ENCODE results near the gene KRT14.
"Not testable (repeated sequence)": the region's sequence is repeated elsewhere in the genome, so short reads cannot be mapped to it uniquely, and the experiment has no call there.

KRT14 gene

DNA sequence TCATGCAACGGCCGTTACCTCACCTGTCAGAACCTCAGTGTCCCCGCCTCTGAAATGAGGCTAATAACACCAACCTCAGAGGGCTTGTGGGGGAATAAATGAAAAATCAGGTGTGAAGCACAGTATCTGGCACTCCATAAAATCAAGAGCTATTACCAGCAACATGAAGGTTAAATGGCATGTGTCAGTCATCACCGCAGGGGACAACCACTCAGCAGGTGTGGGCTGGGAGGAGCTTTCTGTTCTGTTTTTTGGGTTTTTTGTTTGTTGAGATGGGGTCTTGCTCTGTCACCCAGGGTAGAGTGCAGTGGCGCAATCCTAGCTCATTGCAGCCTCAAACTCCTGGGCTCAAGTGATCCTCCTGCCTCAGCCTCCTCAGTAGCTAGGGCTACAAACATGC is 41.8 kb downstream of the KRT14 start:
- FAIRE-seq: no peak

DNA sequence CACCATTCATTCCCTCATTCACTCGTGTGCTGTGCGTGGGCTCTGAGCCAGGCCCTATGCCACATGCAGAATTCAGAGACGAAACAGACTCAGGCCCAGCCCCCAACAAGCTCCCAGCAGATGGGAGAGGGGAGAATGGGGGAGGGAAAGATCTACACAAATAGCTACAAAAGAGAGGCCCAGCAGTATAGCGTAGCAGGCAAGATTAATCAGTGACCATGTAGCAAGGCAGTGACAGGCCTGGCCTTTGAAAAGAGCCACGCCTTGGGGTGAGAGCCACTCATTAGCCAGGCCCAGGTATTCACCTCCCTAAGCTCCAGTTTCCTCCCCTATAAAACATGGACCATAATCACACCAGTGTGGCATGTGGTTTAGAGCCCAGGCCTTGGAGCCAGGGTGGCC is 42.2 kb downstream of the KRT14 start:
- FAIRE-seq: no peak

DNA sequence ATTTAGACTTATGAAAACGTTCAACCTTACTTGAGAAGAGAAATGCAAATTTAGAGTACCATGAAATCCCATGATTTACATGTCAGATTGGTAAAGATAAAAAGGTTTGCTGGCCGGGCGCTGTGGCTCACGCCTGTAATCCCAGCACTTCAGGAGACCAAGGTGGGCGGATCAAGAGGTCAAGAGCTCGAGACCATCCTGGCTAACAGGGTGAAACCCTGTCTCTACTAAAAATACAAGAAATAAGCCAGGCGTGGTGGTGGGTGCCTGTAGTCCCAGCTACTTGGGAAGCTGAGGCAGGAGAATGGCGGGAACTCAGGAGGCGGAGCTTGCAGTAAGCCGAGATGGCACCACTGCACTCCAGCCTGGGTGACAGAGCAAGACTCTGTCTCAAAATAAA is 43.9 kb downstream of the KRT14 start:
- not testable (repeated sequence) for FAIRE-seq

DNA sequence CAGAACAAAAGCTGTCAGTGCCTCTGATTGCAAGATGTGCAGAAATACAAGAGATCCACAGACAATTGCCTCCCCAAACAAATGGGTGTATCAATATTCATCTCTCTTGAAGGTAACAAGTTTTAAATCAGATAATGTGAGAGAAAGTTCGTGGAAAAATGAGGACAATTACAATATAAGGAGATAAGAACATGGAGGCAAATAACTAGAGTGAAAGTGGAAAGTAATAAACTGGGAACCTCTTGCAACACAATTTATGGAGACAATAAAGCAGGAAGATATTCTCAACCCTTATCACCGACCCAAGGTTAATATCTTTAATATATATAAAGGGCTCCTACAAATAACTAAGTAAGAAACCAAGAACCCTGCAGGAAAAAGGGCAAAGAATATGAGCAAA is 44.3 kb downstream of the KRT14 start:
- FAIRE-seq: no peak

DNA sequence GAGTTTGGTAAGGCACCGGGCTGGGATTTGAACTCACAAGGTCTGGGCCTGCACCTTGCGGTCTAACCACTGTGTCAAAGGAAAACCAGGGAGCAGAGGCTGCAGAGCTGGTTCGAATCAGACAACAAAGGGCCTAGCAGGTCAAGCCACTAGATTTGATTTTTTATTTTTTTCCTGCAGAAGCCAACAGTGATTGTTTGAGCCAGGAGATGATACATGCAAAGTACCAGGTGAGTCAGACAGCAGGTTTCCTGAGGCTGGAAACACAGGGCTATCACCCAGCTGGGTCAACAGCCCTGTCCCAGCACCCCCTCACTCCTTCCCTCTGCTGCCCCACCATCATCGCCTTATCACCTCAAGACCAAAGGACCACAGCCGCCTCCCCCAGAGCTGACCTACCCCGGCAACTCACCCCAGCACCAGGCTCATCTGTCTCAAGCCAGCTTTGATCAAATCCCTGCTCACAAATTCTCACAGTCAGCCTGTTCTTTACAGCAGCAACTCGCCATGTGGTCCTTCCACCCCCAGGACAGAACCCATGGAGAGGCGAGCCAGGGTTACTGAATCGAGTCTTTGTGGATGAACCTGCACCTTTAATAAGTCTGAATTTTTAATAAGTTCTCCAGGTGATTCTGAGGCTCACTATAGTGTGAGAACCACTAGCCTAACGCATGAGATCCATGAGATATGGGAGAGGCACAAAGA is 45.6 kb downstream of the KRT14 start:
- FAIRE-seq: no peak

DNA sequence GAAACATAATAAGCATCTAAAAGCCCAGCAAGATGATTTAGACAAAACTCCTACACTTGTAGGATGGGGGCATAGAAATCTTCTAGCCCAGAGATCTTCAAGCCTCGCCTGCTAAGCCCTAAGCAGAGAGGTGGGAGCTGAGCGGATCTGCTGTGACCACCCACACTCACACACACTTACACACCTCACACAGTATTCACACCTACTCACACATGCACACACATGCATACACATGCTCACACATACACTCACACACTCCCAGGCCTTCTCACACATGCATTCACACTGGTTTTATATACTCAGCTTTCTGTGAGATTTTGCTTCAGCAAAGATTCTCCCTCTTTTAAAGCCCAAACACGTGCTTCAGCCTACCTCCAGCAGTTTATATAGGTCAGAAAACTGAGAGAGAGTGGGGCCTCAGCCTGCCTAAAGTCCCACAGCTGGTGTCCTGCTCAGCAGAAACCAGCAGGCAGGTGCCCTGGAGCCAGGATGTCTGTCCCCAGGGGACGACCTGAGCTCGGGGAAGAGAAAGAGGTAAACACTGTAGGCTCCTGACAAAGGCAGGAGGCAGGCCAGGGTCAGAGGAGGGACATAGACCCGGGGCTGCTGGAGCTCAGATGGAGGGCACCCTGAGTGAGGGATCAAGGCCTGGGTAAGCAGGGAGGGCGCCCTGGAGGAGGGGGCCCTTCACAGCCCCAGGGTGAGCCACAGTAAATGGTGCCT is 46.6 kb downstream of the KRT14 start:
- FAIRE-seq: no peak

DNA sequence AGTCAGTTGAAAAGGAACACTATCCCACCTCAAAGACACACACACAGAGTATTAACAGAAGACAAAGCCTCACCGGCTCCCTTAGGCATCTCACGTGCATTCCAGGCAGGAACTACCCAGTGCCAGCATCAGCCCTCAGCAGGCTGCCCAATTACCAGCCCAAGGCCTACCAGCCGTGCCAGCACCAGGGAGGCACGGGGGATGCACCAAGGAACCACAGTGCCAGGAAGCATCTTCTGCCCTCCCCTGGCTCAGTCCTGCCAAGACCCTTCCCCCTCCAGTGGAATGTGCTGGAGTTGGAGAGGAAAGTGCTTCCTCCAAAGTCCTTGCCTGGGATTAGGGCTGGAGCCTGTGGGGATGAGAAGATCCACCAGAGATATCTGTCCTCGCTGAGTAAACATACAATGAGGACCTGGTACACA is 47.6 kb downstream of the KRT14 start:
- FAIRE-seq: no peak

DNA sequence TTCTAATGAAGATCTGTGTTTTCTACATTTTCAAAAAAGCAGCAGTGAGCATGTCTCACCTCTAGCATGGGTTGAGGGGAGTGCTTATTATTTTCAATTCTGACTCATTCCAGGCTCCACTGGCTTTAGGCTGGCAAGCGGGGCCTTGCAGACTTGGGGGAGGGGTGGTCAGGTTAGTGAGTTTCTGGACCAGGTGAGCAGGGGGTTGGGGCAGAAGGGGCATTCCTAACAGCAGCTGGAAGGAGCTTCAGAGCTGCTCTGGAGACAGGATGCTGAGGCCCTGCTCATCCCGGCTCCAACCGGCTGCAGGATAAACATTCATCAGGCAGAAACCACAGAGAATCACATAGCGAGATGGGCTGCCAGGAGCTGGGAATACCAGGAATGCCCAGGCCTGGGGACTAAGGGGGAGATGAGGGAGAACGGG is 48.1 kb downstream of the KRT14 start:
- FAIRE-seq: no peak

DNA sequence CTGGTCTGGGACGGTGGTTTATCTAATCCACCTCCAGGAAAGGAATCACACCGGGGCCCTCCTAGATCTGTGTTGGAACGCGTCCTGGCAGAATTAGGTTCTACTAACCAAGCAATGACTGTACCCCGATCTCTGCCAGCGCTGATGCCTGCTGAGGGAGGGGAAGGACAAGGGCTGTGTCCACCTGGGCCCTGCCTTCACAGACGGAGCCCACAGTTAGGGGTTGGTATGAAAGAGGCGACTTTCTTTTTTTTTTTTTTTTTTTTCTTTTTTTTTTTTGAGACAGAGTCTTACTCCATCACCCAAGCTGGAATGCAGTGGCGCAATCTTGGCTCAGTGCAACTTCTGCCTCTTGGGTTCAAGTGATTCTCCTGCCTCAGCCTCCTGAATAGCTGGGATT is 48.7 kb downstream of the KRT14 start:
- FAIRE-seq: no peak

DNA sequence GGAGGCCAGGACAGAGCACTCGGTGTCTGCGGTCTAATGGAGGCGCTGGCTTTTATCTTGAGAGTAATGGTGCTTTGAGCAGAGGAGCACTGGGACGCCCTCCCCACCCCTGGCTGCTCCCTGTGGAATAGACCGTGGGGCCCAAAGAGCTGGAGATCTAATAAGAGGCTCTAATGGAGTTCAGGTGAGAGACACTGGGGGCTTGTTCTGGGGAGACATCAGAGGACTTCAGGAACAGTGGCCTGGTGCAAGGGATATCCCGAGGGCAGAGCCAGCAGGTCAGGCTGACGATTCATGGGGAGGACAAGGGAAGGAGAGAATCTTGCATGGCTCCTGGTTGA is 49.1 kb downstream of the KRT14 start:
- no peak for FAIRE-seq

DNA sequence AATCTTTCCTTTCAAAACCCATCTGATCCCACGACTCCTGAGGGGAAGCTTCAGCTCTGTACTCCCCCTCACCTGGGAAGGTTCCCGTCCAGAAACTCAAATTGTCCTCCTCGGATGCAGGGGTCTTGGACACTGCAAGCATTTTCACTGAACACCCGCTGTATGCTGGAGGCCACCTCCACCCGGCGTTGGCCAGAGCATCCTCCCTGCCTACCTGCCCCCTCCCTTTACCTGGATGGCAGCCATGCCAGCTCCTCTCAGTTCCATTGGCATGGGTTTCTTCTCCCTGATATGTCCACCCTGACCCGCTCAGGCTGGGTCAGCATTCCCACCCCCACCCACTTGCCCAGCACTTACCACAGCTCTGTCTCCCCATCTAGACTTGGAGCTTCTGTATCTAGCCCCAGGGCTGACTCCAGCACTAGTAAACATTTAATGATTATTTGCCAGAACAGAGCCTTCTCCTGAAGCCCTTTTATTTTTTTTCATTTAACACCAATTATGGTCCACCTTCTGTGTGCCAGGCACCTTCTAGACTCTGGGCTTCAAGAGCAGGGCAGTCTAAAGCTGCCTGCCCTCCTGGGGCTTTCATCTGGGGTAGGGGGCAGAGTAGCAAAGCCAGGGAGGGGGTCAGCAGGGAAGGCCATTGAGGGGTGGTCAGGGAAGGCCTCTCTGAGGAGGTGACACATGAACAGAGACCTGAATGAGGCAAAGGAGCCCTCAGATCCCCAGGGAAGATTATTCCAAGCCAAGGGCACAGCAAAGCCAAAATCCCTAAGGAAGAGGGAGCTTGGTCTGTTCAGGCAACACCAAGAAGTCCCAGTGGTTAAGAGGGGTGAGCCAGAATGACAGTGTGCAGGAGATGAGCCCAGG is 49.7 kb downstream of the KRT14 start:
- no peak for FAIRE-seq

DNA sequence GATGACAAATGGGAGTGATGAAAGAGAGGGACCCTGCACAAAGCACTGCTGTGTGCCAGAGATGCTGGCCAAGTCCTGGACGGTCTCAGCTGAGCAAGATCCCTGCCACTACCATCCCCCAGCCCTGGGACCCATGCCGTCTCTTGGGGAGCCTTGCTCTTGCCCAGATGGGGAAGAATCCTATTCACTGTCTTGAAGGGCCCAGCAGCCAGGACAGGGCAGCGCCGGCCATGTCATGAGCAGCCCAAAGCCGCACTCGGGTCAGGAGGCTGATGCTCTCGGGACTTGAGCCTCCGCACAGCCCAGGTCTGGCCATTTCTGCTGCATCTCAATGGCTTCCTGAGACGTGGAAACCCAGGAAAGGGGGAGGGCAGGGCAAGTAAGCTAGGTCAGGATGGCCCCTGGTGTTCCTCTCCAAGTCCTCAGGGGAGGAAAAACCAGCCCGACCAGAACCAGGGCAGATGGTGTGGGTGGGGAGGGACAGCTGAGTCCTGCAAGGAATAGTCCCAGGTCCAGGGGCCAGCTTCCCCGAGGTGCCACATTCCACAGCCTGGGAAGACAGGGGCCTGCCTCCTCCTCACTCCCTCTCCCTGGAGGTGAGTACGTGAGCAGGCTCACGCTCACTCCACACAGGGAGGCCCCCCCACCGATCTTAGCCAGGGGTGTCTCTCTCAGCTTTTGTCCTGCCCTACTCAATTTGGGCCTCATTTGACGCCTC is 50.8 kb downstream of the KRT14 start:
- FAIRE-seq: no peak

DNA sequence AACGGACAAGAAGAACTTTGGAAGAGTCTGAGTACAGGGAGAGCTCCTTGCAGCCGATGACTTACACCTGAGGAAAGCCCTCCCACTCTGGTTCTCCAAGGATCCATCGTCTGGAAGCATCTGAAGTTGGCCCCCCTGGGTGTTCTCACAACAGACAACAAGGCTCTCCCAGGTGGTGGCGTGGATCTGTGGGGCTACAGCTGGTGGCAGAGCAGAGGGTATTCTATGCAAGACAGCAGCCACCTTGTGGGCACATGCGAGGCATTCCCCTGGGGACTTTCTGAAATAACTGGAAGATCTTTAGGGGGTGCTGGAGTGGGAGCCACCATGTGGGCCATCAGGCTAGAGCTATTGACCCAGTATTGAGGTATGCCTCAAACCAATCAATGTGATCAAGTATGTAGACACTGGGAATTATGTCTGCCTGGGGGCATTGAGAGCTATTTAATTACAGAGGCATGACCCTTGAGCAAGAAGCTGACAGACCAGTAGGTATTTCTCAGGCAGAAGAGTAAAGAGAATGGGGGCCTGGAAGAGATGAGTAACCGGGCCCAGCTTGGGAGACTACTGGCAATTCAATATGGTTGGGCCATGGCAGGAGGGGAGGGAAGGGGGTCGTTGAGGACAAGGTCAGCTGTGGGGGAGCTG is 51.7 kb downstream of the KRT14 start:
- FAIRE-seq: no peak

DNA sequence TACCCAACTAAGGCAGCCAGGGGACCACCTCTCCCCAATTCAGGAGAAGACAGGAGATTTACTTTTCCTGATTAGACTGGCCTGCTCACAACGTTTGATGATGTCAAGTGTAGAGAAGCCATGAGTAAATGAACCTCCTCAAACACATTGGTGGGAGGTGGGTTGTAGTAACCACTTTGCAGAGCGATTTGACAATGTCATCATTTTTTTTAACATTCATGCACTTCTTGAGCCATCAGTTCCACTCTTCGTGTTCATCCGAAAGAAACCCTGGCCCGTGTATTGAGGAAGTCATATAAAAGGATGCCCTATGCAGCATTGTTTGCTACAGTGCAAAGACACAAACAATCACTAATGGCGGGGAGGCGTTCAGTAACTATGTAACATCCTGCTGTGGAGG is 53.1 kb downstream of the KRT14 start:
- FAIRE-seq: no peak

DNA sequence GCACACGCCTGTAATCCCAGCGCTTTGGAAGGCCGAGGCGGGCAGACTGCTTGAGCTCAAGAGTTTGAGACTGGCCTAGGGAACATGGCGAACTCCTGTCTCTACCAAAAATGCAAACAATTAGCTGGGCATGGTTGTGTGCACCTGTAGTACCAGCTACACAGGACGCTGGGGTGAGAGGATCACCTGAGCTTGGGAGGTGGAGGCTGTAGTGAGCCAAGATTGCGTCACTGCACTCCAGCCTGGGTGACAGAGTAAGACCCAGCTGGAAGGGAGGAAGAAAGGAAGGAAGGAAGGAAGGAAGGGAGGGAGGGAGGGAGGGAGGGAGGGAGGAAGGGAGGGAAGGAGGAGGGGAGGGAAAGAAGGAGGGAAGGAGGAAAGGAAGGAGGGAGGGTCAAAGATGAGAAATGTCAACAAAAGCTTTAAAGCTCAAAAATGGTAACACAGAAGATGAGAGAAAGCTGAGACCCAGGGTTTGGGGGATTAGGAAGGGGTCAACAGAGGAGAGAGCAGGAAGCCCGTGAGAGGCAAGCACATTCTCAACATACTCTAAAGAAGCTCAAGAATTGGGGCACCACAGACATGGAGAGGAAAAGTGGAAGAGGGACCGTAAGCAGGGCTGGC is 53.6 kb downstream of the KRT14 start:
- FAIRE-seq: no peak
